LNCAP (cell line): ENCODE results near the gene XPNPEP3.

Source experiments
- TF ChIP-seq, protein P1 (sequence below): fragments of 450-650 bp; IDR thresholded peaks from 2 replicates; pipeline ENCODE4 v1.5.1; 2017; ENCODE audit warnings: mild to moderate bottlenecking

XPNPEP3 gene

DNA sequence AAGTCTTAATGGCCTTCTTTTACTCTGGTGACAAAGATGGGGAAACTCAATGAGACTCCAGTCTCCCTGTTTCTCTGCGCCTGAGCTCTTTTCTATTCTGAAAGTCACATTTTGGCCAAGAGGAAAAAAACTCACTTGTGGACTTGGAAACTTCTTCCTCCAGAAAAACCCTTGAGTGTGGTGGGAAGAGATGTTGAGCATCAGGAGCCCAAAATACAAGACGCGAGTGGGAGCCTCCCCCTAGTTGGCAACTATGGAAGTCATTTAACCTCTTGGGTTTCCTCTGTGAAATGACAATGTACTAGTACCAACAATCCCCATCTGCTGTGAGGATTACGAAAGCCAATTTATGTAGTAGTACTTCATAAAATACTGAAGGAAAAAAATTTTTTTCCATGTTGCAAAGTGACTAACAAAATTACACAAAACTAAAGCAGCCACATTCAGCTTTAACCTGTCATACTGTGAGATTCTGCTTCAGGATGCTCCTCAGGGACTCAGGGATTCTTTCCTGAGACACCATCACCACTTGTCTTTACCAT lies 37.3 kb upstream of the XPNPEP3 start:
- TF ChIP-seq, protein P1, sequence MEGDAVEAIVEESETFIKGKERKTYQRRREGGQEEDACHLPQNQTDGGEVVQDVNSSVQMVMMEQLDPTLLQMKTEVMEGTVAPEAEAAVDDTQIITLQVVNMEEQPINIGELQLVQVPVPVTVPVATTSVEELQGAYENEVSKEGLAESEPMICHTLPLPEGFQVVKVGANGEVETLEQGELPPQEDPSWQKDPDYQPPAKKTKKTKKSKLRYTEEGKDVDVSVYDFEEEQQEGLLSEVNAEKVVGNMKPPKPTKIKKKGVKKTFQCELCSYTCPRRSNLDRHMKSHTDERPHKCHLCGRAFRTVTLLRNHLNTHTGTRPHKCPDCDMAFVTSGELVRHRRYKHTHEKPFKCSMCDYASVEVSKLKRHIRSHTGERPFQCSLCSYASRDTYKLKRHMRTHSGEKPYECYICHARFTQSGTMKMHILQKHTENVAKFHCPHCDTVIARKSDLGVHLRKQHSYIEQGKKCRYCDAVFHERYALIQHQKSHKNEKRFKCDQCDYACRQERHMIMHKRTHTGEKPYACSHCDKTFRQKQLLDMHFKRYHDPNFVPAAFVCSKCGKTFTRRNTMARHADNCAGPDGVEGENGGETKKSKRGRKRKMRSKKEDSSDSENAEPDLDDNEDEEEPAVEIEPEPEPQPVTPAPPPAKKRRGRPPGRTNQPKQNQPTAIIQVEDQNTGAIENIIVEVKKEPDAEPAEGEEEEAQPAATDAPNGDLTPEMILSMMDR = no peak

DNA sequence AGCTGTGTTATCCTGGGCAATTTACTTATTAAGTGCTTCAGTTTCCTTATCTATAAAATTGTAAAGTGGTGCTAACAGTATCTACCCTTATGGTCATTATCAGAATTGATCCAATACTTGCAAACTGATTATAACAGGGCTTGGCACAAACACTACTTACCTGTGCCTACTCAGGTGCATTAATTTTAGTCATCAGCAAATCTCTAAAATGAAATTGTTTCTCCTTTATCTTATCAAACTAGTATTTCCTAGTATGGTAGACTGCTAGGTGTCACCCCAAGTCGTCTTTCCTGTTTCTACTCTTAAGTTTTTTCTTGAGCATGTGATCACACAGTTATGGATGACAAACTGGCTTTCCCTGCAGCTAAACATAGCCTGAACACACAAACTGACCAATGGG lies 33.5 kb upstream of the XPNPEP3 start:
- TF ChIP-seq, protein P1 = no peak

DNA sequence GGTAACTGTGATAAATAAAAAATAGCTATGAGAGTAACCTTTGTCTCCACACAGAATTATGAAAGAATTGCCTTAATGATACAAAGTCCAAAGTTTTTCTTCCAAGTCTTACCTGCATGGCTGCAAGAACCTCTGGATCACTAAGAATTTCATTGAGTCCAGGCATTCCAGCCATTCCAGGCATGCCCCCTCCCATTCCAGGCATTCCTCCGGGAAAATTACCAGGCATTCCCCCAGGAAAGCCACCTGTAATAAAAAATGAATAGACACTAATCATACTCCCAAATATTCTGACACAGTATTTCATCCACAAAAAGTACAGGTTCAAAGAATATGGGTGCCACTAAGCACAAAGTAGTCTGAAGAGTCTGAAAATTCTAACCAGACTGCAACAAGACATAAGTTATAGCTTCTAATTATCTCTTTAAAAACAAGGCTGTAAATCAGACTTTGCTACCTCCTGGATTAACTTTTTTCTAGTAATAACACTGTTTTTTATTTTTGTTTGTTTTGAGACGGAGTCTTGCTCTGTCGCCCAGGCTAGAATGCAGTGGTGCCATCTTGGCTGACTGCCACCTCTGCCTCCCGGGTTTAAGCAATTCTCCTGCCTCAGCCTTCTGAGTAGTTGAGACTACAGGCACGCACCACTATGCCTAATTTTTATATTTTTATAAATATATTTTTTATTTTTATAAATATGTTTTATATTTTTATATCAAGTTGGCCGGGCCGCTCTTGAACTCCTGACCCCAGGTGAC lies 29.8 kb upstream of the XPNPEP3 start:
- TF ChIP-seq, protein P1 = no peak

DNA sequence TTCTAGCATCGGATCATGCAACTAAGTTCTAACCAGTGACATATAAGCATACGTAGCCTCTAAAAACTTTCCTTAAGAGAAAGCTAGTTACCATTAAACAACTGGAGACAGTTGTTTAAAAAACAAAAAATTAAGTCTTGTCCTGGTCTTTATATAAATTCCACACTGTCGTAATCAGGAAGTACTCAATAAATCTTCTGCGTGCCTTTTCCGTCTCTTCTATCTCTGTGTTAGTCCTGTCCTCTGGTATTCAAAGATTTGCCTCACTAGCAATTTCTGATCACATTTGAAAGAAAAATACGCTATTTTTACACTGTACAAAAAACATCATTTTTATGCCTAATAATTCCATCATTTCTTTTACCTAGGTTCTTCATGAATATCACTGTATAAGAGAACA lies 27.8 kb upstream of the XPNPEP3 start:
- TF ChIP-seq, protein P1 = no peak

DNA sequence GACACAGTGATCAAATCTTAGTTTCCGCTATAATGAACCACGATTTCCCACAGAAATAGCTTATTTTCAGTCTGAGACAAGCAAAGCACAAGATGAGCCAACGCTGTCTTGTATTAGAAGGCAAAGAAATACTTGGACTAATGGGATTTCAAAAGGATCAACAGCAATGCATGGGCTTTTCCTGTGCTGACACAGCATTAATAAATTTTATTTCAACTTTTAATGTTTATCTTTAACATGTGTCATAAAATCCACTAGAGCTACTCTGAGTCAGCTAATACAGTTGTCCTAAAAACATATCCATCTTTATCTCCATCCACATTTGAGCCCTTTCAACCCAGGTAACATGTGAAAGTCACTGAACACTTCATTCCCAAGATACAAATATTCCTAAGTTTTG lies 22.3 kb upstream of the XPNPEP3 start:
- TF ChIP-seq, protein P1 = no peak

DNA sequence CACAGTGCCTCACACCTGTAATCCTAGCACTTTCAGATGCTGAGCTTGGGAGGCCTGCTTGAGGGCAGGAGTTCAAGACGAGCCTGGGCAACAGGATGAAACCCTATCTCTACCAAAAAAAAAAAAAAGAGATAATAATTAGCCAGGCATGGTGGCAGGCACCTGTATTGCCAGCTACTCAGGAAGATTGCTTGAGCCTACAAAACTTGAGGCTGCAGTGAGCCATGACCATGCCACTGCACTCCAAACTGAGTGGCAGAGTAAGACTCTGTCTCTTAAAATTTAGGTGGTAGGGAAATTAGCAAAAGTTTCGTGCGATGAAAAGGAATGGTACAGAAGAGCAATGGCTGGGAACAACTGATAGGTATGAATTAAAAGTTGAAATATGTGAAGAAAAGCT lies 18.5 kb upstream of the XPNPEP3 start:
- TF ChIP-seq, protein P1 = no peak

DNA sequence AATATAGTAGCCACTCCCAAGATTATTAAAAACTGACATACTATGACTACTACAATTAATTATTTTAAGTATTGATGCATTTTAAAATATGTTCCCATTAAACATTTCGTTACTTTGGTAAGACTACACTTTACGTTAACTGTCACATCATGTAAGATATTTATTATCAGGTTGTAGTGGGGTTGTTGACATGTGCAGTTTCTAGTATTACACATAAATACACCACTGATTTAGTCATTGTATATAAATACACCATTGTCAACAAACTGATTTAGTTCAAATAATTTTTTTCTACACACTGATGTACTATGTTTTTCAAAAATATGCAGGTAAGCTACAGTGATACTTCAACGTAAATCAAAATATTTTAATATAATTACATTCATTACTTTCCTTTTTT lies 12.0 kb upstream of the XPNPEP3 start:
- TF ChIP-seq, protein P1 = no peak
